ENCODE results near the gene ZNF827. TPM values are rescaled to one million over a fixed set of nuclear protein-coding genes. Genes with fewer than 3 reads are reported as not detected.

Gene ZNF827
- total and polyA plus RNA-seq, 9 of the 15 experiments (the other 6 are each of a cell fraction or from before 2014, with no cell fraction given): 0.07 to 0.40 TPM; not detected in 7

- TF ChIP-seq, protein P1, sequence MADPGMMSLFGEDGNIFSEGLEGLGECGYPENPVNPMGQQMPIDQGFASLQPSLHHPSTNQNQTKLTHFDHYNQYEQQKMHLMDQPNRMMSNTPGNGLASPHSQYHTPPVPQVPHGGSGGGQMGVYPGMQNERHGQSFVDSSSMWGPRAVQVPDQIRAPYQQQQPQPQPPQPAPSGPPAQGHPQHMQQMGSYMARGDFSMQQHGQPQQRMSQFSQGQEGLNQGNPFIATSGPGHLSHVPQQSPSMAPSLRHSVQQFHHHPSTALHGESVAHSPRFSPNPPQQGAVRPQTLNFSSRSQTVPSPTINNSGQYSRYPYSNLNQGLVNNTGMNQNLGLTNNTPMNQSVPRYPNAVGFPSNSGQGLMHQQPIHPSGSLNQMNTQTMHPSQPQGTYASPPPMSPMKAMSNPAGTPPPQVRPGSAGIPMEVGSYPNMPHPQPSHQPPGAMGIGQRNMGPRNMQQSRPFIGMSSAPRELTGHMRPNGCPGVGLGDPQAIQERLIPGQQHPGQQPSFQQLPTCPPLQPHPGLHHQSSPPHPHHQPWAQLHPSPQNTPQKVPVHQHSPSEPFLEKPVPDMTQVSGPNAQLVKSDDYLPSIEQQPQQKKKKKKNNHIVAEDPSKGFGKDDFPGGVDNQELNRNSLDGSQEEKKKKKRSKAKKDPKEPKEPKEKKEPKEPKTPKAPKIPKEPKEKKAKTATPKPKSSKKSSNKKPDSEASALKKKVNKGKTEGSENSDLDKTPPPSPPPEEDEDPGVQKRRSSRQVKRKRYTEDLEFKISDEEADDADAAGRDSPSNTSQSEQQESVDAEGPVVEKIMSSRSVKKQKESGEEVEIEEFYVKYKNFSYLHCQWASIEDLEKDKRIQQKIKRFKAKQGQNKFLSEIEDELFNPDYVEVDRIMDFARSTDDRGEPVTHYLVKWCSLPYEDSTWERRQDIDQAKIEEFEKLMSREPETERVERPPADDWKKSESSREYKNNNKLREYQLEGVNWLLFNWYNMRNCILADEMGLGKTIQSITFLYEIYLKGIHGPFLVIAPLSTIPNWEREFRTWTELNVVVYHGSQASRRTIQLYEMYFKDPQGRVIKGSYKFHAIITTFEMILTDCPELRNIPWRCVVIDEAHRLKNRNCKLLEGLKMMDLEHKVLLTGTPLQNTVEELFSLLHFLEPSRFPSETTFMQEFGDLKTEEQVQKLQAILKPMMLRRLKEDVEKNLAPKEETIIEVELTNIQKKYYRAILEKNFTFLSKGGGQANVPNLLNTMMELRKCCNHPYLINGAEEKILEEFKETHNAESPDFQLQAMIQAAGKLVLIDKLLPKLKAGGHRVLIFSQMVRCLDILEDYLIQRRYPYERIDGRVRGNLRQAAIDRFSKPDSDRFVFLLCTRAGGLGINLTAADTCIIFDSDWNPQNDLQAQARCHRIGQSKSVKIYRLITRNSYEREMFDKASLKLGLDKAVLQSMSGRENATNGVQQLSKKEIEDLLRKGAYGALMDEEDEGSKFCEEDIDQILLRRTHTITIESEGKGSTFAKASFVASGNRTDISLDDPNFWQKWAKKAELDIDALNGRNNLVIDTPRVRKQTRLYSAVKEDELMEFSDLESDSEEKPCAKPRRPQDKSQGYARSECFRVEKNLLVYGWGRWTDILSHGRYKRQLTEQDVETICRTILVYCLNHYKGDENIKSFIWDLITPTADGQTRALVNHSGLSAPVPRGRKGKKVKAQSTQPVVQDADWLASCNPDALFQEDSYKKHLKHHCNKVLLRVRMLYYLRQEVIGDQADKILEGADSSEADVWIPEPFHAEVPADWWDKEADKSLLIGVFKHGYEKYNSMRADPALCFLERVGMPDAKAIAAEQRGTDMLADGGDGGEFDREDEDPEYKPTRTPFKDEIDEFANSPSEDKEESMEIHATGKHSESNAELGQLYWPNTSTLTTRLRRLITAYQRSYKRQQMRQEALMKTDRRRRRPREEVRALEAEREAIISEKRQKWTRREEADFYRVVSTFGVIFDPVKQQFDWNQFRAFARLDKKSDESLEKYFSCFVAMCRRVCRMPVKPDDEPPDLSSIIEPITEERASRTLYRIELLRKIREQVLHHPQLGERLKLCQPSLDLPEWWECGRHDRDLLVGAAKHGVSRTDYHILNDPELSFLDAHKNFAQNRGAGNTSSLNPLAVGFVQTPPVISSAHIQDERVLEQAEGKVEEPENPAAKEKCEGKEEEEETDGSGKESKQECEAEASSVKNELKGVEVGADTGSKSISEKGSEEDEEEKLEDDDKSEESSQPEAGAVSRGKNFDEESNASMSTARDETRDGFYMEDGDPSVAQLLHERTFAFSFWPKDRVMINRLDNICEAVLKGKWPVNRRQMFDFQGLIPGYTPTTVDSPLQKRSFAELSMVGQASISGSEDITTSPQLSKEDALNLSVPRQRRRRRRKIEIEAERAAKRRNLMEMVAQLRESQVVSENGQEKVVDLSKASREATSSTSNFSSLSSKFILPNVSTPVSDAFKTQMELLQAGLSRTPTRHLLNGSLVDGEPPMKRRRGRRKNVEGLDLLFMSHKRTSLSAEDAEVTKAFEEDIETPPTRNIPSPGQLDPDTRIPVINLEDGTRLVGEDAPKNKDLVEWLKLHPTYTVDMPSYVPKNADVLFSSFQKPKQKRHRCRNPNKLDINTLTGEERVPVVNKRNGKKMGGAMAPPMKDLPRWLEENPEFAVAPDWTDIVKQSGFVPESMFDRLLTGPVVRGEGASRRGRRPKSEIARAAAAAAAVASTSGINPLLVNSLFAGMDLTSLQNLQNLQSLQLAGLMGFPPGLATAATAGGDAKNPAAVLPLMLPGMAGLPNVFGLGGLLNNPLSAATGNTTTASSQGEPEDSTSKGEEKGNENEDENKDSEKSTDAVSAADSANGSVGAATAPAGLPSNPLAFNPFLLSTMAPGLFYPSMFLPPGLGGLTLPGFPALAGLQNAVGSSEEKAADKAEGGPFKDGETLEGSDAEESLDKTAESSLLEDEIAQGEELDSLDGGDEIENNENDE (IDR thresholded peaks at IDR 0.05; ENCODE audit: low read depth, low read length): no peak
- TF ChIP-seq MCM7 (IDR thresholded peaks at IDR 0.05) (no peak), E2F1 (CRISPR knock-in tag; IDR thresholded peaks at IDR 0.05) (no peak), ELF1 (tag; IDR thresholded peaks at IDR 0.05) (no peak), MLX (CRISPR knock-in tag; conservative IDR thresholded peaks at IDR 0.05) (no peak), ZNF165 (CRISPR knock-in tag; IDR thresholded peaks at IDR 0.05; ENCODE audit: borderline replicate concordance) (no peak), DDX20 (tag; IDR thresholded peaks at IDR 0.05; ENCODE audit: low read depth) (no peak)
- TF ChIP-seq, protein P2, sequence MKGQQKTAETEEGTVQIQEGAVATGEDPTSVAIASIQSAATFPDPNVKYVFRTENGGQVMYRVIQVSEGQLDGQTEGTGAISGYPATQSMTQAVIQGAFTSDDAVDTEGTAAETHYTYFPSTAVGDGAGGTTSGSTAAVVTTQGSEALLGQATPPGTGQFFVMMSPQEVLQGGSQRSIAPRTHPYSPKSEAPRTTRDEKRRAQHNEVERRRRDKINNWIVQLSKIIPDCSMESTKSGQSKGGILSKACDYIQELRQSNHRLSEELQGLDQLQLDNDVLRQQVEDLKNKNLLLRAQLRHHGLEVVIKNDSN (CRISPR knock-in tag; IDR thresholded peaks at IDR 0.05): no peak
These were observed 773 bp upstream of the ZNF827 start (continued) for GRCh38 chr4:145939441-145939750.

All from K562 (cell line).